ENCODE results near the gene SH3GL1. TPM values are rescaled to one million over a fixed set of nuclear protein-coding genes. Genes with fewer than 3 reads are reported as not detected.

SH3GL1 gene
- total and polyA plus RNA-seq, 10 of the 15 experiments (the other 5 are each of a cell fraction or from before 2014, with no cell fraction given), result 0.93 to 47.4 (median 28.4) TPM

- peak overlapping the region; percentile 98 for H3K27ac ChIP-seq (ENCODE audit: control insufficient read depth, insufficient read depth)
- H3K79me2 ChIP-seq (ENCODE audit: control insufficient read depth, insufficient read depth, low read length), result peaks cover 48% of the 10 kb centered on the region
- DNase-seq (ENCODE audit: low read depth, low spot score) (no peak), ATAC-seq (no peak), FAIRE-seq (no peak)
- H2AFZ ChIP-seq (ENCODE audit: control insufficient read depth, low read depth, low read length), result no peak overlapping the region
- BruUV-seq (replicated peaks), result no TSS peak
- H3K4me3 ChIP-seq, result no peak overlapping the region
- WGBS (ENCODE audit: insufficient coverage, insufficient replicate concordance, low lambda C conversion rate, missing lambda C conversion rate), result 57% methylated on average over 13 of the region's 13 CpGs
- no peak overlapping the region for H3K9ac ChIP-seq (ENCODE audit: control insufficient read depth, insufficient read depth, low read length)
- in situ Hi-C loops (cut with MboI) (no loop called here), intact Hi-C loops (cut with micrococcal nuclease; ENCODE audit: unreplicated experiment) (no loop called here)
- peaks cover 45% of the 10 kb centered on the region for H3K4me1 ChIP-seq (ENCODE audit: control insufficient read depth, insufficient read depth, low read length)
- ChIA-PET SMC1A (ENCODE audit: uncharacterized antibody, unreplicated experiment) (no interaction called here), POLR2A (interaction anchor here (0.6 to 1.3 kb wide), 5 partner anchors 15 to 279 kb away, joined by 3 to 6 read pairs (median 3); partner anchors contain the start of gene MPND), RAD21 (ENCODE audit: unreplicated experiment) (no interaction called here), CTCF (interaction anchor here (1.2 to 3.3 kb wide), 3 partner anchors 15 to 102 kb away, joined by 4 to 17 read pairs (median 16); partner anchors contain the start of gene SH3GL1)
- H3K27me3 ChIP-seq (replicated peaks in 1 of 2; ENCODE audit: control insufficient read depth in 2 of 2, insufficient read depth in 2 of 2, low read length in 1 of 2), result no peaks in the 10 kb centered on the region
- no peaks in the 10 kb centered on the region for H3K9me3 ChIP-seq (replicated peaks; ENCODE audit: control insufficient read depth, insufficient read depth, low read length)
- no peaks in the 10 kb centered on the region for H4K20me1 ChIP-seq (ENCODE audit: control insufficient read depth, insufficient read depth)
- no peak overlapping the region for H3K4me2 ChIP-seq (ENCODE audit: control insufficient read depth, insufficient read depth)
- peaks cover 20 to 48% of the 10 kb centered on the region in 2 experiments; a peak in 3 of 4 replicates for H3K36me3 ChIP-seq (ENCODE audit: control insufficient read depth in 2 of 2, insufficient read depth in 2 of 2, low read length in 1 of 2)
- peak; percentile 29; the same call in 1 of the 2 replicates for TF ChIP-seq POLR2A (IDR thresholded peaks at IDR 0.05; ENCODE audit: low read depth, low read length)
- no peak for TF ChIP-seq CHD4 (IDR thresholded peaks at IDR 0.05)
These were observed 32.6 kb downstream of the SH3GL1 start for GRCh38 chr19:4367781-4368127.

GRCh38 chr19:4367336-4367723, 33.0 kb downstream of the SH3GL1 start:
- TF ChIP-seq PBX3 (IDR thresholded peaks at IDR 0.05; ENCODE audit: insufficient replicate concordance, low read depth, low read length) (no peak), ZSCAN29 (IDR thresholded peaks at IDR 0.05) (no peak), BRCA1 (IDR thresholded peaks at IDR 0.05; ENCODE audit: low read depth, low read length) (no peak), POLR2A (IDR thresholded peaks at IDR 0.05; ENCODE audit: low read depth, low read length) (0 out of 2 replicates have a peak, but pooled peaks have one; percentile 34), PAX8 (IDR thresholded peaks at IDR 0.05) (no peak), NFYA (IDR thresholded peaks at IDR 0.05; ENCODE audit: borderline replicate concordance, low read depth, low read length) (no peak), CEBPZ (IDR thresholded peaks at IDR 0.05; ENCODE audit: low read depth, low read length) (no peak), SREBF1 (IDR thresholded peaks at IDR 0.05; ENCODE audit: low read length) (no peak)
- POLR2A ChIA-PET, result interaction anchor here (0.6 to 1.1 kb wide), 3 partner anchors 15 to 279 kb away, joined by 3 to 4 read pairs (median 3); no protein-coding TSS in a partner anchor
- no peak overlapping the region for H3K4me3 ChIP-seq
- FAIRE-seq (no peak), ATAC-seq (no peak), DNase-seq (ENCODE audit: low read depth, low spot score) (no peak)
- SMC1A ChIA-PET (ENCODE audit: uncharacterized antibody, unreplicated experiment), result no interaction called here
- peaks cover 44% of the 10 kb centered on the region for H3K4me1 ChIP-seq (ENCODE audit: control insufficient read depth, insufficient read depth, low read length)
- intact Hi-C loops (cut with micrococcal nuclease; ENCODE audit: unreplicated experiment), result no loop called here
- peaks cover 20 to 48% of the 10 kb centered on the region in 2 experiments; a peak in 3 of 4 replicates for H3K36me3 ChIP-seq (ENCODE audit: control insufficient read depth in 2 of 2, insufficient read depth in 2 of 2, low read length in 1 of 2)
- RAD21 ChIA-PET (ENCODE audit: unreplicated experiment), result no interaction called here
- no peaks in the 10 kb centered on the region for H3K27me3 ChIP-seq (replicated peaks in 1 of 2; ENCODE audit: control insufficient read depth in 2 of 2, insufficient read depth in 2 of 2, low read length in 1 of 2)
- H3K79me2 ChIP-seq (ENCODE audit: control insufficient read depth, insufficient read depth, low read length), result peaks cover 44% of the 10 kb centered on the region
- H3K27ac ChIP-seq (ENCODE audit: control insufficient read depth, insufficient read depth), result no peak overlapping the region
- no peaks in the 10 kb centered on the region for H4K20me1 ChIP-seq (ENCODE audit: control insufficient read depth, insufficient read depth)
- no peak overlapping the region for H3K4me2 ChIP-seq (ENCODE audit: control insufficient read depth, insufficient read depth)
- no peak overlapping the region for H2AFZ ChIP-seq (ENCODE audit: control insufficient read depth, low read depth, low read length)
- BruUV-seq (replicated peaks), result no TSS peak
- CTCF ChIA-PET, result interaction anchor here (0.9 to 3.3 kb wide), 4 partner anchors 15 to 101 kb away, joined by 3 to 17 read pairs (median 10); partner anchors contain the start of genes CHAF1A and SH3GL1
- in situ Hi-C loops (cut with MboI), result no loop called here
- H3K9me3 ChIP-seq (replicated peaks; ENCODE audit: control insufficient read depth, insufficient read depth, low read length), result no peaks in the 10 kb centered on the region
- WGBS (ENCODE audit: insufficient coverage, insufficient replicate concordance, low lambda C conversion rate, missing lambda C conversion rate), result 93% methylated on average over 10 of the region's 10 CpGs
- H3K9ac ChIP-seq (ENCODE audit: control insufficient read depth, insufficient read depth, low read length), result no peak overlapping the region
